ENCODE data around the gene BMPR1A. TPM values are rescaled to one million over a fixed set of nuclear protein-coding genes. Genes with fewer than 3 reads are reported as not detected.
"Not testable (repeated sequence)": the region's sequence is repeated elsewhere in the genome, so short reads cannot be mapped to it uniquely, and the experiment has no call there.

Gene BMPR1A
- total RNA-seq, 1 experiment from 2014 or later = 86.5 TPM

GRCh38 chr10:86972613-86973380 lies 216.4 kb downstream of the BMPR1A start:
- H3K4me3 ChIP-seq (ENCODE audit: insufficient read depth, low read depth, low read length) = no peak overlapping the region
- no peak for DNase-seq
- no peaks in the 10 kb centered on the region for H3K36me3 ChIP-seq (replicated peaks; ENCODE audit: control insufficient read depth, insufficient read depth, low read length)
- H3K27me3 ChIP-seq (ENCODE audit: control insufficient read depth, insufficient read depth, low read length) = peaks cover 12% of the 10 kb centered on the region

- no peak for DNase-seq
- Histone ChIP-seq H3K4me3 (ENCODE audit: insufficient read depth, low read depth, low read length) (no peak overlapping the region), H3K36me3 (replicated peaks; ENCODE audit: control insufficient read depth, insufficient read depth, low read length) (no peaks in the 10 kb centered on the region), H3K27me3 (ENCODE audit: control insufficient read depth, insufficient read depth, low read length) (peaks cover 12% of the 10 kb centered on the region)
These were observed 218.1 kb downstream of the BMPR1A start for GRCh38 chr10:86974484-86974883.

DNA sequence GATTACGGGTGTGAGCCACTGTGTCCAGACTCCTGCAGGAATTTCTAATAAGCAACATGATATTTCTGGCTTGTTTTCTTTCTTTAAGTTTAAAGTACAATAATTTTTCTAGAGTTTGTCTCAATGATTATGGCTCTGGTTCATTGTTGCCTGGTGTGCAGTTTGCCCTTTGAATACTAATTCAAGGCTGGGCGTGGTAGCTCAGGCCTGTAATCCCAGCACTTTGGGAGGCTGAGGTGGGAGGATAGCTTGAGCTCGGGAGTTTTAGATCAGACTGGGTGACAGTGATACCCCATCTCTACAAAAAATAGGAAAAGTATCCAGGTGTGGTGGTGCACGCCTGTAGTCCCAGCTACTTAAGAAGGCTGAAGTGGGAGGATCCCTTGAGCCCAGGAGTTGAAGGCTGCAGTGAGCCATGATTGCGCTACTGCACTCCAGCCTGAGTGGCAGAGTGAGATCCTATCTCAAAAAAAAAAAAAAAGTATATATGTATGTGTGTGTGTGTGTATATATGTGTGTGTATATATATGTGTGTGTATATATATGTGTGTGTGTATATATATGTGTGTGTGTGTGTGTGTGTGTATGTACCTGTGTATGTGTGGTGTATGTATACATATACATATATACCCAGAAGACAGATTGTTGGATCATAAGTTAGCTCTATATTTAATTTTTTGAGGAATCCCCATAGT lies 220.1 kb downstream of the BMPR1A start:
- H3K36me3 ChIP-seq (replicated peaks; ENCODE audit: control insufficient read depth, insufficient read depth, low read length) = no peaks in the 10 kb centered on the region

GRCh38 chr10:86978457-86978856 lies 222.0 kb downstream of the BMPR1A start:
- not testable (repeated sequence) for DNase-seq; H3K27me3 ChIP-seq (ENCODE audit: control insufficient read depth, insufficient read depth, low read length); H3K4me3 ChIP-seq (ENCODE audit: insufficient read depth, low read depth, low read length); H3K36me3 ChIP-seq (replicated peaks; ENCODE audit: control insufficient read depth, insufficient read depth, low read length)

More for the DNA sequence above, 220.1 kb downstream of the BMPR1A start:
- peaks cover 12% of the 10 kb centered on the region for H3K27me3 ChIP-seq (ENCODE audit: control insufficient read depth, insufficient read depth, low read length)
- DNase-seq = no peak
- H3K4me3 ChIP-seq (ENCODE audit: insufficient read depth, low read depth, low read length) = no peak overlapping the region

GRCh38 chr10:86979296-86979818 lies 222.9 kb downstream of the BMPR1A start:
- no peaks in the 10 kb centered on the region; the same call in 1 of the 2 replicates for H3K27me3 ChIP-seq (ENCODE audit: control insufficient read depth, insufficient read depth, low read length)
- no peak for DNase-seq
- no peaks in the 10 kb centered on the region for H3K36me3 ChIP-seq (replicated peaks; ENCODE audit: control insufficient read depth, insufficient read depth, low read length)
- H3K4me3 ChIP-seq (ENCODE audit: insufficient read depth, low read depth, low read length) = no peak overlapping the region

GRCh38 chr10:86979977-86980448 lies 223.6 kb downstream of the BMPR1A start:
- no peak for DNase-seq
- no peak overlapping the region for H3K4me3 ChIP-seq (ENCODE audit: insufficient read depth, low read depth, low read length)
- H3K36me3 ChIP-seq (replicated peaks; ENCODE audit: control insufficient read depth, insufficient read depth, low read length) = no peaks in the 10 kb centered on the region
- H3K27me3 ChIP-seq (ENCODE audit: control insufficient read depth, insufficient read depth, low read length) = no peaks in the 10 kb centered on the region

GRCh38 chr10:86981020-86981419 lies 224.6 kb downstream of the BMPR1A start:
- not testable (repeated sequence) for H3K4me3 ChIP-seq (ENCODE audit: insufficient read depth, low read depth, low read length); H3K36me3 ChIP-seq (replicated peaks; ENCODE audit: control insufficient read depth, insufficient read depth, low read length); DNase-seq; H3K27me3 ChIP-seq (ENCODE audit: control insufficient read depth, insufficient read depth, low read length)

- Histone ChIP-seq H3K27me3 (ENCODE audit: control insufficient read depth, insufficient read depth, low read length) (no peaks in the 10 kb centered on the region), H3K4me3 (ENCODE audit: insufficient read depth, low read depth, low read length) (no peak overlapping the region), H3K36me3 (replicated peaks; ENCODE audit: control insufficient read depth, insufficient read depth, low read length) (no peaks in the 10 kb centered on the region)
- no peak for DNase-seq
These were observed 225.3 kb downstream of the BMPR1A start for GRCh38 chr10:86981716-86982115.

Other genes with a start within 250 kb of the BMPR1A start
- 33.5 and 44.9 TPM in 2 replicates for gene WAPL, start 234.8 kb upstream of the BMPR1A start, total RNA-seq (2014; rRNA removed; shearing (Covaris generic))
- gene OPN4, start 102.1 kb upstream of the BMPR1A start, total RNA-seq (2014; rRNA removed; shearing (Covaris generic)) = not detected in 2 replicates
- gene LDB3, start 88.1 kb upstream of the BMPR1A start, total RNA-seq (2014; rRNA removed; shearing (Covaris generic)) = 0.03 and 0.30 TPM in 2 replicates
- gene MMRN2, start 201.0 kb downstream of the BMPR1A start, total RNA-seq (2014; rRNA removed; shearing (Covaris generic)) = 1.7 and 2.7 TPM in 2 replicates
- gene SNCG, start 202.0 kb downstream of the BMPR1A start, total RNA-seq (2014; rRNA removed; shearing (Covaris generic)) = 23.4 and 26.7 TPM in 2 replicates
- gene ADIRF, start 211.9 kb downstream of the BMPR1A start, total RNA-seq (2014; rRNA removed; shearing (Covaris generic)) = not detected in 2 replicates

Measured in H7 (cell line).